GM18870 (cell line): ENCODE measurements around the gene SAFB2.

ENCODE experiments used
- ATAC-seq: cut with Tn5 transposase; IDR thresholded peaks from one replicate; pipeline ENCODE4 v1.9.1; 2021; ENCODE audit warnings: moderate library complexity; ENCODE audit not compliant: unreplicated experiment

The SAFB2 gene

GRCh38 chr19:5635427-5635826 lies 12.9 kb upstream of the SAFB2 start:
- ATAC-seq, result no peak

GRCh38 chr19:5632657-5633056 lies 10.1 kb upstream of the SAFB2 start:
- ATAC-seq, result no peak

GRCh38 chr19:5632241-5632612 lies 9.7 kb upstream of the SAFB2 start:
- no peak for ATAC-seq

- no peak for ATAC-seq
These were observed 9.1 kb upstream of the SAFB2 start for GRCh38 chr19:5631567-5632240.

GRCh38 chr19:5628919-5629481 lies 6.4 kb upstream of the SAFB2 start:
- no peak for ATAC-seq

- no peak for ATAC-seq
These were observed 5.9 kb upstream of the SAFB2 start for GRCh38 chr19:5628461-5628860.

GRCh38 chr19:5627395-5627904 lies 4.9 kb upstream of the SAFB2 start:
- ATAC-seq, result no peak

GRCh38 chr19:5625641-5626040 lies 3.1 kb upstream of the SAFB2 start:
- ATAC-seq, result no peak

GRCh38 chr19:5624741-5625278 lies 2.2 kb upstream of the SAFB2 start:
- no peak for ATAC-seq

GRCh38 chr19:5624018-5624663 lies 1.6 kb upstream of the SAFB2 start:
- ATAC-seq, result no peak

- ATAC-seq, result no peak
These were observed 931 bp upstream of the SAFB2 start for GRCh38 chr19:5623397-5624017.

GRCh38 chr19:5621945-5622464 lies 571 bp downstream of the SAFB2 start:
- ATAC-seq, result no peak

GRCh38 chr19:5621311-5621944 lies 1.1 kb downstream of the SAFB2 start:
- ATAC-seq, result no peak

GRCh38 chr19:5619946-5620345 lies 2.6 kb downstream of the SAFB2 start:
- ATAC-seq, result no peak

GRCh38 chr19:5618591-5618990 lies 4.0 kb downstream of the SAFB2 start:
- no peak for ATAC-seq

GRCh38 chr19:5617080-5617479 lies 5.5 kb downstream of the SAFB2 start:
- no peak for ATAC-seq

GRCh38 chr19:5615756-5616327 lies 6.7 kb downstream of the SAFB2 start:
- no peak for ATAC-seq

GRCh38 chr19:5612891-5613865 lies 9.4 kb downstream of the SAFB2 start:
- ATAC-seq, result no peak

- no peak for ATAC-seq
These were observed 12.6 kb downstream of the SAFB2 start for GRCh38 chr19:5609881-5610448.
